Activated CD4-positive, alpha-beta T cell treated with anti-CD3 and anti-CD28 coated beads for 24 hours (primary cell): ENCODE data around the gene C7orf25.
"Not testable (repeated sequence)": the region's sequence is repeated elsewhere in the genome, so short reads cannot be mapped to it uniquely, and the experiment has no call there.

ENCODE experiments used
- DNase-seq, 2 donors: peaks; one replicate each; pipeline ENCODE4 v3.0.0-alpha.2; 2020; ENCODE audit warnings: low read depth in 2 of 2

Gene C7orf25

GRCh38 chr7:42929449-42929848 is 17.6 kb upstream of the C7orf25 start:
- no peak for DNase-seq

DNA sequence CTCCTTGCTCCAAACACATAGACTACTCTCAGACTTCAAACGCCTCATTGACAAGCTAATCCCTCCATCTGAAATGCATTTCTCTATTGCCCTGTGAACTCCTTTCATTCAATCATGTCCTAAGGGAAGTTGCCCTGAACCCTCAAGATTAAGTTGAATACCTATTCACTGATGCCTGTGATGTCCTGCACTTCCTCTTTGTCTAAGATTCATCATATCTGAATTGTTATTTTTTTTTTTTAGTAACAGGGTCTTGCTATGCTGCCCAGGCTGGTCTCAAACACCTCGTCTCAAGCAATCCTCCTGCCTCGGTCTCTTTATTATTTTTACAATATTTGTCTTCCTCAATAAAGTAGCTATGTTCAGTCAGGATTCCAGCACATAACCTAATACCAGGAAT is 16.9 kb upstream of the C7orf25 start:
- DNase-seq: no peak

DNA sequence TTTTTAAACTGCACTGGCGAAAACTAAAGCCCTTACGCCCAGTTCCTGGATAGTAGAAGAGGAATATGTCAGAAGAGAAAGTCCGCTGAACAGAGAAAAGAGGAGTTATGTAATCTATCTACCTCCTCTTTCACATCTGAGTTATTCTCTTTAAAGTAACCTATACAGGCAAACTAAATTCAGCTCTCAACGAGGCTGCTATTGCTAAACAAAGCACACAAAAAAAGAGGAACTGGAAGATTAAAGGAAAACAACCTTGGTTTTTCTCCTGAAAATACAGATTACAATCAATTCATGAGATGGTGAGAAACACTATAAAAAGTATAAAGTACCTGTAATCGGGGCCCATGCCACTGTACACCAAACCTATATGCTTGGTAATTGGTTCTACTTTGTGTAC is 14.3 kb upstream of the C7orf25 start:
- DNase-seq: no peak

DNA sequence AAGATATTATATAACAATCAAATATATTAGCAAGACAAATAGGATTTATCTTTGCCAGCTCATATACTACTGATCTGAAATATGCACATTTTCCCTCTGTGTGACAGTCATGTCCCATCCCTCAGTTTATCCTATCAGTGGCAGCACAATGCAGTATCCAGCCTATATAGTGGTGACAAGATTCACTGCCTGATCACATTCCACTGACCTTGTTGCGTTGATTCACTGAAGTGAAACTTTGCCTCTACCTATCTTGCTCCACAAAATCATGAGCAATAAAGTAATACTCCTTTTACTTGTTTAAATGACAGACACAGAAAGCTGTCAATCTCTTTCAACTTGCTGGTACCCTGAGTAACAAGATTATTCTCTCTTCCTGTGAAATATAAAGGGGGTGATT is 13.8 kb upstream of the C7orf25 start:
- DNase-seq: no peak

- no peak for DNase-seq
Observed at GRCh38 chr7:42924223-42924838, 12.5 kb upstream of the C7orf25 start.

GRCh38 chr7:42922017-42922753 is 10.3 kb upstream of the C7orf25 start:
- DNase-seq: no peak

DNA sequence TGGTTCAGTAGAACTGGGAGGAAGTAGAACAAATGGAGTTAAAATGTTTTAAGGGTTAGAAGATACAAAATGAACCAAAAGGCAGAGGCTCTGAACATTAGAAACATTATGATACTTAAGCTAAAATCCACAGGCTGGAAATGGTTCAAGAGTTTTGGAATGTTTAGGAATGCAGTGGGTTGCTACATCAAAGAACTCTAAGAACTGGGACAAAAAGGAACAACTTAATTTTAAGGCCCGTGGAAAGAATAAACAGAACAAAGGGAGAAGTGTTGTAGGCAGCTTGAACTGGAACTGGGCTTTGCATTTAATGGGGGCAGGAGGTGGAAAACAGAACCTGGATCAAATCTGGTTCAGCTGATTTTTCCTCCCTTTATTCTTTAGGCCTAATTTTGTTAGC is 3.5 kb upstream of the C7orf25 start:
- DNase-seq: no peak

GRCh38 chr7:42914421-42915045 is 2.7 kb upstream of the C7orf25 start:
- DNase-seq: no peak

GRCh38 chr7:42914009-42914408 is 2.1 kb upstream of the C7orf25 start:
- no peak for DNase-seq

DNA sequence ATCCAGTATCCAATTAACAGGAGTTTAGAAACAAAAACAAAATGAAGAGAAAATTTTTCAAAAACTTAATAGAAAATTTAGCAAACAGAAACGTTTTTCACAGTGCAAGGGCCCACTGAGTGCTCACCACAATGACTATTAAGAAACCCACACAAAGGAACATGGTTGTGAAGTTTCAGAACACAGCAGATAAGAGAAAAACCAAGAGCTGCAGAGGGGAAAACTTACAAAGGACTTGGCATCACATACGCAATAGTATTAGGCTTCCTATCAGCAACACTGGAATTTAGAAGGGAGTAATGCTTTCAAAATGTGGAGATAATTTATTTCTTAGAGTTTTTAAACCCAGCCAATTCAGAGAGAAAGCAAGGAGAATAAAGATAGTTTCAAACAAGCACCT is 1.7 kb upstream of the C7orf25 start:
- no peak for DNase-seq

- no peak for DNase-seq
Observed at GRCh38 chr7:42910306-42910705, 1.6 kb downstream of the C7orf25 start.

- DNase-seq: no peak
Observed at GRCh38 chr7:42907316-42907715, 4.6 kb downstream of the C7orf25 start.

DNA sequence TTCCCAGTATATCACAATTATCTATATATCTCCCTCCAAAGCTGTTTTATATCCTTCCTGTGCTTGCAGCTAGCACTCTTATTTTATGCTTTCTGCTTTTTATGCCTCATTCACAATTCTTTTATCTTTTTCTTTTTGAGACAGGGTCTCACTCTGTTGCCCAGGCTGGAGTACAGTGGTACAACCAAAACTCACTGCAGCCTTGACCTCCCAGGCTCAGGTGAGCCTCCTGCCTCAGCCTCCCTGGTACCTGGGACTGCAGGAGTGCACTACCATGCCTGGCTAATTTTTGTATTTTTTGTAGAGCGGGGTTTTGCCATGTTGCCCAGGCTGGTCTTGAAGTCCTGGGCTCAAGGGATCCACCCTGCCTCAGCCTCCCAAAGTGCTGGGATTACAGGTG is 5.7 kb downstream of the C7orf25 start:
- no peak for DNase-seq

DNA sequence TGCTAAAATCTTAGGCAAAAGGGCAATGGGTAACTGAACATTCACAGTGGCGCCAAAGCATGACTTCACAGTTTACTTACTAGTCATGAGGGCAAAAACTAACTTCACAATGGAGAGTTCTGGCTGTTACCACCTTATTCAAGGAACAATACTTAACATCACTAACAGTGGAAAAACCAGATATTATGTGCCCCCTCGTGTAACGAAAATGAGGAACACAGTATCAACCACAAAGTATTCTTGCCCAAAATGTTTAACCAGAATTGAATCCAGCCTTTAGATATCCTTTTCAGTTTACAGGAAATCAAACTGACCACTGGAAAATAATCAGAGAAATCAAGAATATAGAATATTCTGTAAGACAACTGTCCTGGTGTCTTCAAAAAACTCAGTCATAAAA is 9.5 kb downstream of the C7orf25 start:
- no peak for DNase-seq

- no peak for DNase-seq
Observed at GRCh38 chr7:42900842-42901241, 11.0 kb downstream of the C7orf25 start.

DNA sequence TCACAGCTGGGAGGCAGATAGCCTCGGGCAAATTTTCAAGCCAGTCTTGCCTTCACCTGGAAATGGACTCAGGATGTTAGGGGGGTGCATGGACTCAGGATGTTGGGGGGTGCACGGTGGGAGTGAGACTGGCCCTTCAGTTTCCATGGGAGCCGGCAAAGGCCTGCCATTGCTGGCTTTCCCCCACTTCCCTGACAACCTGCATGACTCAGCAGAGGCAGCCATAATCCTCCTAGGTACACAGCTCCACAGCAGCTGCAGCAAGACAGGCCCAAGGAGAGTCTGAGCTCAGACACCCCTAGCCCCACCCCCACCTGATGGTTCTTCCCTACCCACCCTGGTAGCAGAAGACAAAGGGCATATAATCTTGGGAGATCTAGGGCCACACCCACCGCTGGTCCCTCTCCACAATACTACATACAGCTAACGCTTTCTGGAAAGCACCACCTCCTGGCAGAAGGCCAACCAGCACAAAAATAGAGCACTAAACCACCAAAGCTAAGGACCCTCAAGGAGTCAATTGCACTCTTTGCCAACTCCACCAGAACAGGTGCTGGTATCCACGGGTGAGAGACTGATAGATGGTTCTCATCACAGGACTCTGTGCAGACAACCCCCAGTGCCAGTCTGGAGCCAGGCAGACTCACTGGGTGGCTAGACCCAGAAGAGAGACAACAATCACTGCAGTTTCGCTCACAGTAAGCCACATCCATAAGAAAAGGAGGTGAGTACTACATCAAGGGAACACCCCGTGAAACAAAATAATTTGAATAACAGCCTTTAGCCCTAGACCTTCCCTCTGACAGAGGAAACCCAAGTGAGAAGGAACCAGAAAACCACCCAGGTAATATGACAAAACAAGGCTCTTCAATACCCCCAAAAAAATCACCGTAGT is 18.3 kb downstream of the C7orf25 start:
- no peak for DNase-seq

DNA sequence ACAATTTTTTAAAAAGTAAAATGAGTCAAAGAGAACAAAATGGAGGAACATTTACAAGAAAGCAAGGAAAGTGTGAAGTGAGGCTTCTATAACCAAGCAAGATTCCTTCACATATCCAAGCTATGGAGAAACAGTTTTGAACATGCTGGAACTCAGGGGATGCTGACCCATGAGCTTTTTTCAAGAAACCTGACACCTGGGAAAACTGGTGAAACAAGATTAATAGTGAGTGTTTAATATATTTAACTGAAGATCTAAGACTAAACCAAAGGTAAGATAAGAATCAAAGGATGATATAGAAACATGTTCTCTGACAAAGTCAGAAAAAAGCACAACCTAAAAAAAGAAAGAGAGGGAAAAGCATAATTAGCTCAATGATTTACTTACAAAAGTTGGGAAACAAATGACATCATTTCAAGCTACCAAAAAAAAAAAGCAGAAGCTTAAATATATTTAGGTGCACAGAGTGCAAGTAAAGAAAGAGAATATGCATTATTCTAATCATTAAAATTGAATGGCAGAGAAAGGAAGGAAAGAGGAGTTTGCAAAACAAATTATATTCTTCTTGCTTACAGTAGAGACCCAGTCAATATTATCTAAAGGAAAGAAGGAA is 24.9 kb downstream of the C7orf25 start:
- no peak for DNase-seq

DNA sequence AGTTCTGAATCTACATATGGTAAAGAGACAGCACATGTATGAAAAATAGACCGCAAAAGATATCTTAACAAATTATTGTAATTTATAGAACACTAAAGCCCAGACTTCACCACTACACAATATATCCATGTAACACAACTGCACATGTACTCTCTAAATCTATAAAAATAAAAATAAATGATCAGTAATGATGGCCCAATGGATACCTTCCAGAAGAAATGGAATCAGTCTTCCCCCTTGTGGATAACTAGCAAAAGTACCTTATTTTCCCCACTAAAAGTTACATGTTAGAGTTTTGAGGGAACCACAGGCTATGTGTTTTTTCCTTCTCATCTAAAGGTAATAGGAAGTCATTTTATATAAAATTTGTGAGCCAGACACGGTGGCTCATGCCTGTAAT is 25.7 kb downstream of the C7orf25 start:
- DNase-seq: no peak

- not testable (repeated sequence) for DNase-seq
Observed at GRCh38 chr7:42885183-42885582, 26.7 kb downstream of the C7orf25 start.

DNA sequence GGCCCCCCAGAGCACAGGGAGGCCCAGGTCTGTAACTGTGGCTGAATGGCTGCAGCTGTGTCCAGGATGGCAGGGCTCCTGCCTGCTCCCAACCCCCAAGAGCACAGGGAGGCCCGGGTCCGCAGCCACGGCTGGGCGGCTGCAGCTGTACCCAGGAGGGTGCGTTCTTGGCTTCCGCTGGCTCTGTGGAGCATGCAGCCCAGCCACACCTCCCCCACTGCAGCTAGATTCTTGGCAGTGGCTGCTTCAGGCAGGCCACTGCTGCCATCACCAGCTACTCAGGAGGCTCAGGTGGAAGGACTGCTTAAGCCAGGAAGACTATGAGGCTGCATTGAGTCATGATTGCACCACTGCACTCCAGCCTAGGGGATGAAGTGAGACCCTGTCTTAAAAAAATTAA is 27.9 kb downstream of the C7orf25 start:
- no peak for DNase-seq

GRCh38 chr7:42880392-42880791 is 31.5 kb downstream of the C7orf25 start:
- no peak for DNase-seq

DNA sequence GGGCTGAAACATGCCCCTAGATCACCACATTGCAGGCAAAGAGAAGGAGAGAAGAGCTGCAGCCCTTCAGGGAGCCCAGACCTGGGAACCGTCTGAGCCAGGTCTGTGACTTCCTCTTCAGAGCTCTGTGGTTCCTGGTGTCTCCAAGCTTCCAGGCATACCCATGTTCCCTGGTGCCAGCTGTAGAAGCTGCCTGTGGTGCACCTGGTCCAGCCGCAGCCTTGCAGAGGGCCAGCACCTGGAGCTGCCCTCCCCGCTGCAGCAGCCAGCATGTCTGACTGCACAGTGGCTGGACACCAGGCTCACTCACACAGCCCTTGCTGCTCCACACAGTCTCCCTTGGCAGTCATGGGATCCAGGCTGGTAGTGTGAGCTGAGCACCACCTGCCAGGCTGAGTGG is 33.6 kb downstream of the C7orf25 start:
- no peak for DNase-seq
